ENCODE results near the gene SPINT1.
"Not testable (repeated sequence)": the region's sequence is repeated elsewhere in the genome, so short reads cannot be mapped to it uniquely, and the experiment has no call there.

The SPINT1 gene

DNA sequence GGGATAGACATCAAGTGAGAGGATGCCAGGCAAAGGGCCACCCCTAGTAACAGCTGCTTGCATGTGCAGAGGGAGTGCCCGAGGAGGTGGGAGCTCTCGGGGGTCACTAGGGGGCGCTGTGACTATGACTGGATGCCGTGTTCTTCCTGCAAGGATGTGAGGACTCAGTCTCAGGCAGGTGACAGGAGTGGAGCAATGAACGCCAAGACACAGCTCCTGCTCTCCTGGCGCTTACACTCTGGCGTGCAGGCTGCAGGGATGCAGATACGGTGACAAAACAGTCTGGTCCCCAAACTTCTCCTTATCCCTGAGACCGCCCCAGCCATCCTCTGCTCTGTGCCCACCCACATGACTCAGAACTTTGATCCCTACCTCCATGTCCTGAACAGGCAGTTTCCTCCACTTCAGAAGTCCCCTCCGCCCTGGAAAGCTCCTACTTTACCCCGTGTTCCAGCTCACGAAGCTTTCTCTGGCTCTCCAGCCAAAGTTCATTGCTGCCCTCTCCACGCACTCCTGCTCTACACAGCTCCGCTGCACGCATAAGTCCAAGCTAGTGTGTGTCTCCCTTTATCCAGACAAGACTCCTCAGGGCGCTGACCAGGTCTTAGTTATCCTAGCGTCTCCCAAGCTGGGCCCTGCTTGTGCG, 15.5 kb downstream of the SPINT1 start:
- no peak for DNase-seq (ENCODE audit: low read depth)

DNA sequence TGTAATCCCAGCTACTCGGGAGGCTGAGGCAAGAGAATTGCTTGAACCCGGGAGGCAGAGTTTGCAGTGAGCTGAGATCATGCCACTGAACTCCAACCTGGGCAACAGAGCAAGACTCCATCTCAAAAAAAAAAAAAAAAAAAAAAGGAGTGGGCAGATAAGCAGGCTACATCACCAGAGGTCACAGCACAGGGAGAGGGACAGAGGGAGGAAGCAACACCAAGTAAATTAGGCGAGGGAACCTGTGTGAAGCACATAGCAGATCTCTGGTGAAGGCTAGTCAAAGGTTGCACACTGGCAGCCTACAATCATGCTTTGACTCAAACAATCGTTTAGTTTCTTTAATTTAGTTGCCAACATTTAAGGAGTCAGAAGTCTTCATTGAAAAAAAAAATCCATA, 17.3 kb downstream of the SPINT1 start:
- not testable (repeated sequence) for DNase-seq (ENCODE audit: low read depth)

DNA sequence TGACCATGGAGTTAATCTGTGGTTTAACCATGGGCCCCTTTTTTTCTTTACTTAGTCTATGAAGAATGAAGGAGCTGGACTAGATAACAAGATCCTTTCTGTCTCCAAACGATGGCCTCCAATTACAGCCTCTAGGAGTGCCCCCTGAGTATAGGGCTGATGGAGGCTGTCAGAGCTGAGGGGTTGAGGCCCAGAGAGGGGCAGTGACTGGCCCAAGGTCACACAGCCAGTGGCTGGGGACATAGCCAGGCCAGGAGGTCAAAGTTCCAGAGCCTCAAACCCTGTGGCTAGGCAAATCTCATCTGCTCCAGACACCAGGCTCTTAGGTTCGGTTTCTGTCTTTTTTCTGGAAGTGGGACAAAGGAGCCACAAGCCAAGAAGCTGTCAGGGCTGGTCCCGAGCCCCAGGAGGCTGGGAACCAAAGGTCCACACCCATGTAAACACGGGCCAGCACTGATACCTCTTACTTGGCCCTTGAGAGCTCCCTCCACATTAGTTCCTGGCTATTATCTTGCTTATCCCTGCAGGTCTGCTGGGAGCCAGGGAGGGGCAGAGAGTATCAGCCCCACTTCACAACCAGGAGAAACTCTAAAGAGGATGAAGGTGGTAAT, 19.9 kb downstream of the SPINT1 start:
- no peak for DNase-seq (ENCODE audit: low read depth)

DNA sequence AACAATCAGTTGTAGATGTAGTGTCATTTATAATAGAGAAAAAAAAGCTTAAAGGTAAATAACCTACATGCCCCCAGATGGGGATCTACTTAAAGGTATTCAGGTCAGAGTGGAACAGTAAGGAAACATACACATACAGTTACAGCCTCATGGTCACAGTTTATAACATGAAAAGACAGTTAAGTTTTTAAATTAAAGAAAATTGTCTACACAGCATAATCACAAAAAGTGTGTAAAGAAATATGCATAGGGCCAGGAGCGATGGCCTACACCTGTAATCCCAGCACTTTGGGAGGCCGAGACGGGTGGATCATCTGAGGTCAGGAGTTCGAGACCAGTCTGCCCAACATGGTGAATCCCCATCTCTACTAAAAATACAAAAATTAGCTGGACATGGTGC, 23.4 kb downstream of the SPINT1 start:
- no peak for DNase-seq (ENCODE audit: low read depth)

DNA sequence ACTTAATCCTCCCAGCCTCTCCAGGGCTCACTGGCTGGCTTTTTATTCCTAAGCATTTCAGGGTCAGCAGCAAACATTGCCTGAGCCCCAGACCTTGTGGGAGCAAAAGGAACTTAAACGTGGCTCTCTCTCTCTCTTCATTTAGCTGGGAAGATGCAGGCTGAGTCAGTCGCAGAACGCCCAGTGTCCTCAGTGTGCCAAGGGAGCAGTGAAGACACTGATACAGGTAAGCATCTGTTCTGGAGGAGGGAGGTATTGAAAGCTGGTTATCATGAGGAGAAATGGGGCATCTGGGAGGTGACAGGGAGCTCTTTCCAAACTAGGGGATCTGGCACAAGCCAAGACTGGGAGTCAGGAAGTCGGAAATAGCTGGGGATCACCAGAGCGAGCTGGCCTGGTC, 25.8 kb downstream of the SPINT1 start:
- DNase-seq (ENCODE audit: low read depth): no peak

DNA sequence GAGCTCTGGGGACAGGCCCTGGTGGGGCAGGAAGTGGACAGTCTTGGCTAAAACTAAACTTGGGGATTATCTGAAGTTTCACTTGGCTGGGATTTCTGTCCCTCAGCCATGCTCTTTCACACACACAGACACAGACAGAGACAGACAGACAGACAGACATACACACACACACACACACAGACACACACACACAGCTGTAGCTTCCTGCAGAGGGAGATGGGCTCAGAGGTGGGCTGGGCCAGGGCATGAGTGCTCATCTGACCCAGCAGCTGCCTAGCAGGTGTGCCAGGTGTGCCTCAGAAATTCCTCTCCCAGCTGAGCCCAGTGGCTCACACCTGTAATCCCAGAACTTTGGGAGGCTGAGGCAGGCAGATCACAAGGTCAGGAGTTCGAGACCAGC, 26.9 kb downstream of the SPINT1 start:
- no peak for DNase-seq (ENCODE audit: low read depth)

DNA sequence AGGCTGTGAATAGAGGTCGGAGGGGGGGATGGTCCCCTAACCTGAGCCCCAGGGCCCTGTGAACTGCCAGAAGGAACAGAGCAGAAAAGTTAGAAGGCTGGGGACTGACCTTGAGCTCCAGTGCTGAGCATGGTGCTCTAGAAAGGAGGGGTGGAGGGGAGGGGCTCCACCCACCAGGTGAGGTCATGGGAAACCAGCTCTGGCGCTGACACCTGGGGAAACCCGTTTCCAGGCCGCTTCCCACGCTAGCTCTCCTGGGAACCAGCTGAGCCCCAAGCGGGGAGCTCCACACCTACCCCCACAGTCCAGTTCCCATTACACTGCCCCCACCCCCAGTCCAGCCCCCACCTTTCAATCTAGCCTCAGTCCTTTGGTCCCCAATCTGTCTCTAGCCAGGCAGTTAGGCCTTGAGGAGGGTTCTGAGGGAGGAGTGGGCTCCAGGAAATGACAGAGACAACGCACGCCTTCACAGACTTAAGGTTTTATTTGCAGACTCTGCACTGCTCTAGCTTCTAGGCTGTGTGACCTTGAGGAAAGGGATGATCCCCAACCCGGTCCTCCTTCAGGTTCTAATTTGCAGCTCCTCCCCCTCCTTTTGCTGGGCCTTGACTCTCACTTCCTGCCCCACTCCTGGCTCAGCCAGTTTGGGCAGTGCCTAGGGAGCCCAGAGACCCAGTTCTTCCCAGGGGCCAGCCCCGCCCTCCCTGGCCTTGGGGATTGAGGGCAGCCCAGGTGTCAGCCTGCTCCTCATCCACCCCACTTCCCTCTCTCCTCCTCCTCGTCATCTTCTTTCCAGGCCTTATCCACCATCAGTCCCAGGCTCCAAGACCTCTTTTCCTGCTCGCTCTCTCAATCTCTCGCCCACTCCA, 28.1 kb downstream of the SPINT1 start:
- DNase-seq (ENCODE audit: low read depth): no peak

DNA sequence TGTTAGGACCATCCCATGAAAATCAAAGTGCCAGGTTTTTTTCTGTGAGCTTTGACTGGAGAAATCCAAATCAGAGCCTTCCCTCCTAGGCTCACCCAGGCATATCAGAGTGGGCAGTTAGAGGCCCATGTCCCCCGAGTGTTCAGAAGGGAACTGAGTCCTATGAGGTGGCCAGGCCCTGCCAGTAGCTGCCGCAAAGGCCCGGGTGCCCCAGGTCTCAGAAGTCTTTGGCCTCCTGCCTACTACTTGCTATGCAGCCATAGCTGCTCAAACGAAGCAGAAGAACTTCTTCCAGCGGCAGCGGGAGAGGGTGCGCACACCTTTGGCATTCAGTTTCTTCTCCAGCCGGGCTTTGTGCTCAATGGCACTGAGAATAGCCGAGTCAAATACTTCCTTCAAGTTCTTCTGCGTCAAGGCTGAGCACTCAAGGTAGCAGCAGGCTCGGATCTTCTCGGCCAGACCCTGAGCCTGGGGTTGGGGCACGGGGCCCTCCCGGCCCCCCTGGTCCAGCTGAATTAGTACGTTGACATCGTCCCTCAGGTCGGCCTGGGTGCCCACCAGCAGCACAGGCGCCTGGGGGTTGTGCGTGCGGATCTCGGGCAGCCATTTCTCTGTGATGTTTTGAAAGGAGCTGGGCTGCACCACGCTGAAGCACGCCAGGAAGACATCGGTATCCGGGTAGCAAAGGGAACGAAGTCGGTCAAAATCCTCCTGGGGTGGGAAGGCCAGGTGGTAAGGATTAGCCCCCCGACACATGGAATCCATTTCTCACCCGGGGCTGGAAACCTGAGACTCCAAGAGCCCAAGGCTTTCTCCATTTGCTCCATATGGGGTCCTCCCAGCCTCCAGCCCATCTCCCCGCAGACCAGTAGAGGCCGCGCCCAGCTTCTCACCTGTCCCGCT, 29.2 kb downstream of the SPINT1 start:
- no peak for DNase-seq (ENCODE audit: low read depth)

DNA sequence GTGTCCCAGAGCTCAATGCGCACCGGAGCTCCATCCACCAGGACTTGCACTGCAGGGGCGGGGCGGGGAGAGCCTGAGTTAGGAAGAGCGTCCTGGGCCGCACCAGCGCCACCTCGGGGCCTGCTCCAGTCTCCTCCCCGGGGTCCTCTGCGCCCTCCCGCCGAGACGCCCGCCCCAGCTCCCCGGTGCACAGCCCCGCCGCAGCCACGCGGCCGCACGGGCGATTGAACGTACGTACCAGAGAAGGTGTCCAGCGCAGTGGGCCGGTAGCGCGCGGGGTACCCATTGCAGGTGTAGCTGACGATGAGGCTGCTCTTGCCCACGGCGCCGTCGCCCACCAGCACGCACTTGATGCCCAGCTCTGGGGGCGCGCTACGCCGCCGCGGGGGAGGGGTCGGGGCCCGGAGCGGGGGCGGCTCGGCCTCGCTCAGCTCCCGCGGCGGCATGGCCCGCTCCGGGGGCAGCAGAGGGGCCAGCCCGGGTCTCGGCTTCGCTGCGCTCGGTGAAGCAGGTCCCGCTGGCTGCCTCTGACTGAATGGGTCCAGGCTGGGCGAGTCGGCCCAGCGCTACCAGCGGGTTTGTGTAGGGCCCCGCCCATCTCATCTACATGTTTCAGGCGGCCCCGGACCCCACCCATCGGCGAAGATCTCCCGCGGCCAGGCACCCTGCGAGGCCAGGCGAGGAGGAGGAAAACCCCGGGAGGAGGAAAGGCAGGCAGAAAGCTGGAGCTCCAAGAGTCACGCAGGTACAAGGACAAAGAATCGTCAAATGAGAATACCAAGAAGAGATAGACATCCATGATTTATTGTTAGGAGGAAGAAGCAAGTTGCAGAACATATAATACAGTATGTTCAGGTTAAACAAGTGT, 30.1 kb downstream of the SPINT1 start, which contains the start of gene RHOV:
RHOV (minus strand) TSS at position 541 of the 868 bp plus-strand sequence; CDS start at position 446, 95 bp downstream.
- no peak for DNase-seq (ENCODE audit: low read depth)

DNA sequence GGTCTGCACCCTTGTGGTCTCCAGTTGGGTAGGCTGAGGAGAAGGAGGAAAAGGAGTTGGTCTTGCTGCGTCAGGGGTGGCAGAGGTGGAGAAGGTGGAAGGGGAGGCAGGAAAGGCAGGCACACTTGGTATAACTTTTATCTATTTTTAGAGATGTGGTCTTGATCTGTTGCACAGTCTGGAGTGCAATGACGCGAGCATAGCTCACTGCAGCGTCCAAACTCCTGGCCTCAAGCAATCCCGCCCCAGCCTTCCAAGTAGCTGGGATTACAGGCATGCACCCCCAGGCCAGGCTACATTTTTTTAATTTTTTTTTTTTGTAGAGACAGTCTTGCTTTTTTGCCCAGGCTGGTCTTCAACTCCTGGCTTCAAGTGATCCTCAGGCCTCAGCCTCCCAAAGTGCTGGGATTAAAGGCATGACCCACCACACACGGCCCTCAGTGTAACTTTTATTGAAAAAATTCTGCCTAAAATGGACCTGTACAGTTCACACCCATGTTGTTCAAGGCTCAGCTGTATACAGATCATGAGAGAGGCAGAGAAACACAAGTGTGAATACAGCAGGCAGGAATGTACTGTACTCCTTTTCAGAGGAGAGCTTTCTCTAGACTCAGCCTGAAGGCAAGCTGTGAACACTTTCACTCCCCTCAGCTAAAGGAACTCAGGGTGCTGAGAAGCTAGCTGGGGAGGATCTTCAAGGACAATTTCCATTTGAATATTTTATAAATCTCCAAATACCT, 32.3 kb downstream of the SPINT1 start:
- DNase-seq (ENCODE audit: low read depth): no peak

DNA sequence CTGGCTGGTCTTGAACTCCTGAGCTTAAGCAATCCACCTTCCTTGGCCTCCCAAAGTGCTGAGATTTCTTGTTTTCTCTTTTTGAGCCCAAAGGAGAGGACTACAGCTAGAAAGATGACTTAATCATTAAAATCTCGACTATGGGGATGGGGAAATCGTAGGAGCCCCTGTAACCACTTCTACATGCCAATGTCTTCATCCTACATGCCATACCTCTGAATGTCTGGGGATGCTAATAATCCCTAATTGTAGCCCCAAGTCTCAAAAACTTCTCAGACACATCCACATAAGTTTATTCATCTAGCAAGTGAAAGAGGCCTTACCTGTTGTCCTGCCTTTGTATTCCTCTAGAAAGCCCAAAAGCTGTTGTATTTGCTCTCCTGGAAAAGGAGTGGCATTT, 33.8 kb downstream of the SPINT1 start:
- DNase-seq (ENCODE audit: low read depth): no peak

DNA sequence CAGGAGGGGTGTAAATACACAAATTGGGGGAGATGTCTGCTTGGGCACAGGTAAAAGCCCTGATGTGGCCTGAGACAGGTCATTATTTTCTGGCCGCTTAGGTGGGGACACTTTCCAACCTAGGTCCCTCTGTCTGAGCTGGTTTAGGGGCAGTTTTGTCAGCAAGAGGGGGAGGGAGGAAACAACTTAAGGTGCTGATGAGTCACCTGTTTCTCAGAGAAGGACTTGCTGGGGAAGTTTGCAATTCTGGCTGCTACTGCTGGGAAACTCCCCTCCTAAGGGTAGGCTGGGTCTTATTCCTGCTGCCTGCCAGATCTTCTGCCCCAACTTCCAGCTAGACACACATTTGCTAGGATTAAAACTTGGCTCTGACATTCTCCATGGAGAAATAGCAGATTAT, 34.9 kb downstream of the SPINT1 start:
- DNase-seq (ENCODE audit: low read depth): no peak

DNA sequence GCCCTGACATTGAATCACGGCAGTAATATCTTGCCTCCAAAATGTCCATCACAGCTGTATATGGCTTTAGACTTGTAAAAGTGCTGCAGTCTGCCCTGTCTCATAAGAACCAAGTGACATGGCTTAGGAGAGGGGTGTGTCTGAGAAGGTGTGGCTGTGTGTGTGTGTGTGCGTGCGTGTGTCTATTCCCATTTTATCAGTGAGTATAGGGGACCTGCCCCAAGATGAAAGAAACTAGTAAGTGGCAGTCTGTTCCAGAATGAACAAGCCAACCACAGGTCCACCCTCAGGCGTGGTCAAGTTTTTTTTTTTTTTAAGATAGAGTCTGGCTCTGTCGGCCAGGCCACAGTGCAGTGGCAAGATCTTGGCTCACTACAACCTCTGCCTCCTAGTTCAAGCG, 35.8 kb downstream of the SPINT1 start:
- DNase-seq (ENCODE audit: low read depth): no peak

DNA sequence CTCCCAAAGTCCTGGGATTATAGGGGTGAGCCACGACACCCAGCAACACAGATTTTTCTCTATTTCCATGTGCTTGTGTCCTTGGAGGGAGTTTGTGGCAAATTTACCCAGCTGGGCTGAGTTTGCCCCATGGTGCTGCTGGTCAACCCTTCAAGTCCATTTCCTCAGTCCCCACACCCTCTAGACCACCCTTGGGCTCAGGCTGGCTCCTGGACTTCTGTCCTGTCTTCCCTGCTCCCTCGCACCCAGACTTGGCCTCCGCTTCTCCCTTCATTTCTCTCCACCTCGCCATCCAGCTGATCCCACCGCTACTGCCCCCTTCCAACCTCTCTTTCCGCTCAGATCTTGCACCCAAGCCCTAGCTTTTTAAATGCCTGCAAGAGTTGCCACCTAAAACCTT, 37.5 kb downstream of the SPINT1 start:
- no peak for DNase-seq (ENCODE audit: low read depth)

DNA sequence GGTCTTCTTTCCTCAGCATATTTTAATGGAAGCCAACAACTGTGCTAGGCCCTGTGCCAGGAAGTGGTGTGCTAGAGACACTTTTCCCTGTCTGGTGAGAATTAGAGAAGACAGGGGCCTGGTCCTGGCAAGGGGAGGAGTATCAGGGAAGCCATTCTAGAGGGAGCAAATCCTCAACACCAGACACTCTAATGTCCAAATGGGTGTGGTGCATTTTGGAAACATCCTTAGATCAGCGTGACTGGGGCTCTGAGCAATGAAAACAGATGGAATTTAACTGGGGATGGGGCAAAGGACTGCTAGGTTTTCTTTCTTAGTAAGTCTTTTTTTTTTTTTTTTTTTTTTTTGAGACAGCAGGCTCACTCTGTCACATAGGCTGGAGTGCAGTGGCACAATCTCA, 42.7 kb downstream of the SPINT1 start:
- no peak for DNase-seq (ENCODE audit: low read depth)

DNA sequence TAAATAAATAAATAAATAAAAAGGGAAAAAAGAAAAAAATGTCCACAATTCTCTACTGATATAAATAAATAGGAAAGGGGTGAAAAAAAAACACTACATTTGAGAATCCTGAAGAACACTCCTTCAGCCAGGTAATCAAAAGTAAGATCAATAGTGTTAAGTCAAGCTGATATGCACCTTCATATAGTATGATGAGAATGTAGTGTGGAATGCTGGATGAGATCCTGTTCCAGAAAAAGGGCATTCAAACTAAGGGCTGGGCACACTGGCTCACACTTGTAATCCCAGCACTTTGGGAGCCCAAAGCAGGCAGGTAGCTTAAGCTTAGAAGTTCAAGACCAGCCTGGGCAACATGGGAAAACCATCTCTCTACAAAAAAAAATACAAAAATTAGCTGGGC, 45.3 kb downstream of the SPINT1 start:
- no peak for DNase-seq (ENCODE audit: low read depth)

DNA sequence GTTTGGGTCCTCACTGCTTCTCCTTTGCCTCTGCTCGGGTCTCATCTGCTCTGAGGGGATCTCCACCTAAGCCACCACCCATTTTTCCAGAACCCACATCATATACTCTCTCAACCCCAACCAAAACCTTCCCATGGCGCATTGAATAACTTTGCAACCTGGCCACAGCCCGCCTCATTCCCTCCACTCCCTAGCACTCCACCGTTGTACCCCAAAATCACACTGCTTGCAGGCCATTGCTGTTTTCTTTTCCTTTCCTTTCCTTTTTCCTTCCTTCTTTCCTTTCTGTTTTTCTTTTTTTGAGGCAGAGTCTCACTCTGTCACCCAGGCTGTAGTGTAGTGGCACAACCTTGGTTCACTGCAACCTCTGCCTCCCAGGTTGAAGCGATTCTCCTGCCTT, 47.3 kb downstream of the SPINT1 start:
- DNase-seq (ENCODE audit: low read depth): no peak

DNA sequence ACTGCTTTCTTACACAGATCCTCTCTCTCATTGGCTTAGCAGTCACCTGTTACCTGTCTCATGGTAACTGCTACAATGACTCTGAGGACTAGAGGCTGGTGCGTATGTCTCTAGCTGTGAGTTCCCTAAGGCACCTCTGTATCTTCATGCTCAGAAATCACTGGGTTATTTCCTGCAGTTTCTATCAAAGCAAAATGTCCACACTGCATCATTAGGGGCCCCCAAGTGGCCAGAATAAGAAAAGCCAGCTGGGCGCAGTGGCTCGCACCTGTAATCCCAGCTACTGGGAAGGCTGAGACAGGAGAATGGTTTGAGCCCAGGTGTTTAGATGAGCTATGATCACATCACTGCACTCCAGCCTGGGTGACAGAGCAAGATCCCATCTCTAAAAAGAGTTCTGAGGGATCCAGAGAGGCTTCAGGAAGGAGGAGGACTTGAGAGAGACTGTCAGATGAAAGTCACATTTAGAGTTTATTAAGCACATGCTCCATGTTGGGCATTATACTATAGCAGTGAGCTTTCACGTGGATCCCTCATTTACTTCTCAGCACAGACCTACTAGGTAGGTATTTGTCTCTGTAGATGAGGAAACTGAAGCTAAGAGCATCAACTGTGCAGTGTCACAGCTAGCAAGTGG, 48.1 kb downstream of the SPINT1 start:
- DNase-seq (ENCODE audit: low read depth): no peak

DNA sequence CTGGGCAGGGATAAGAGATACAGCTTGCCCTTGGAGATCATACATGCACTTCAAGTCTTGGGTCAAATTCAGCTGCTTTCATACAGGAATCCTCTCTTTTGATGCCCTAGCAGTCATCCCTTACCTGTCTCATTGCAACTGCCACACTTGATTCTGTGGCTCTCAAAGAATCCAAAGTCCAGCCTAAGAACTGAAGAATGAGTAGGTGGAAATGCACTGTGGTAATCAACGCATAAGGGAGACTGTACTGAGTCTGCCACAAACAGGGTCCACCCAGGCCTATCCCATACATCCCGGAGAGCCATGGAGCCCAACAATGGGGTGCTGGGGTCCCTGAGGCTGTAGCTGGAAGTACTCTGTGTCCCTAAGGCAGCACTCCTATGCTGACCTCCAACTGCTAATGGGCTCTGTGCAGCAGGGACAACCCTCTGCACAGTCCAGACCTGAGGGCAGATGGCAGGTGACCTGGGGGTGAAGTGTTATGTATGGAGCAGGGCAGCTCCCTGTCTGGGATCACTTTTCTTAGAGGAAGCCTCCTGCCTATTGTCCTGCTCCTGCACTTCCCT, 48.7 kb downstream of the SPINT1 start:
- DNase-seq (ENCODE audit: low read depth): no peak
